C4-2B (cell line): ENCODE measurements around the gene BRD3.

Source experiments
- H3K27ac ChIP-seq: fragments of 450-650 bp; 2 replicates; pipeline ENCODE4 v1.5.1; 2017
- ZFX ChIP-seq: fragments of 450-650 bp; IDR thresholded peaks from 2 replicates; pipeline ENCODE4 v1.6.1; 2017
- TF ChIP-seq, protein P1 (sequence below): fragments of 450-650 bp; conservative IDR thresholded peaks from 2 replicates; pipeline ENCODE4 v1.5.1; 2017; ENCODE audit warnings: mild to moderate bottlenecking

BRD3 gene

GRCh38 chr9:134002796-134003195 lies 65.0 kb downstream of the BRD3 start:
- no peak overlapping the region for H3K27ac ChIP-seq
- TF ChIP-seq, protein P1, sequence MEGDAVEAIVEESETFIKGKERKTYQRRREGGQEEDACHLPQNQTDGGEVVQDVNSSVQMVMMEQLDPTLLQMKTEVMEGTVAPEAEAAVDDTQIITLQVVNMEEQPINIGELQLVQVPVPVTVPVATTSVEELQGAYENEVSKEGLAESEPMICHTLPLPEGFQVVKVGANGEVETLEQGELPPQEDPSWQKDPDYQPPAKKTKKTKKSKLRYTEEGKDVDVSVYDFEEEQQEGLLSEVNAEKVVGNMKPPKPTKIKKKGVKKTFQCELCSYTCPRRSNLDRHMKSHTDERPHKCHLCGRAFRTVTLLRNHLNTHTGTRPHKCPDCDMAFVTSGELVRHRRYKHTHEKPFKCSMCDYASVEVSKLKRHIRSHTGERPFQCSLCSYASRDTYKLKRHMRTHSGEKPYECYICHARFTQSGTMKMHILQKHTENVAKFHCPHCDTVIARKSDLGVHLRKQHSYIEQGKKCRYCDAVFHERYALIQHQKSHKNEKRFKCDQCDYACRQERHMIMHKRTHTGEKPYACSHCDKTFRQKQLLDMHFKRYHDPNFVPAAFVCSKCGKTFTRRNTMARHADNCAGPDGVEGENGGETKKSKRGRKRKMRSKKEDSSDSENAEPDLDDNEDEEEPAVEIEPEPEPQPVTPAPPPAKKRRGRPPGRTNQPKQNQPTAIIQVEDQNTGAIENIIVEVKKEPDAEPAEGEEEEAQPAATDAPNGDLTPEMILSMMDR, result no peak
- TF ChIP-seq ZFX, result no peak

DNA sequence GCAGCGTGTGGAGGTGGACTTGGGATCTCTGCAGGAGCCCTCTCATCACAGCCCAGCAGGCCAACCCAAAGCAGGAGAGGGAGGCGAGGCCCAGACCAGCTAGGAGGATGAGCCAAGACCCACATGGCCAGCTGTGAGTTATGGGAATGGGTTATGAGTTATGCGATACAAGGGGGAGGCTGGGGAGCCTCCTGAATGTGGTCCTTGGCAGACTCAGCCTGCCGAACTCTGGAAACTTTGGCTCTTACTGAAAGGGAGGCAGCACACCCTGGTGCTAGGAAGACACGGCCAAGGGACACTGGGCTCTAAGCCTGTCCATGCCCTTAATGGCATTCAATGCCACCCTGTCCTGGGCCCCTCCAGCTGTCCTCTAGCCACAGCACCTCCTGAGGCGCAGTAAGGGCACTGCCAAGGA lies 68.0 kb downstream of the BRD3 start:
- TF ChIP-seq ZFX, result no peak
- H3K27ac ChIP-seq, result no peak overlapping the region

GRCh38 chr9:133998915-133999595 lies 68.8 kb downstream of the BRD3 start:
- TF ChIP-seq, protein P1, result no peak
- no peak for TF ChIP-seq ZFX
- no peak overlapping the region for H3K27ac ChIP-seq

GRCh38 chr9:133997584-133997983 lies 70.2 kb downstream of the BRD3 start:
- TF ChIP-seq ZFX, result no peak
- TF ChIP-seq, protein P1, result no peak
- H3K27ac ChIP-seq, result no peak overlapping the region

GRCh38 chr9:133996531-133997520 lies 71.0 kb downstream of the BRD3 start:
- H3K27ac ChIP-seq, result no peak overlapping the region
- TF ChIP-seq, protein P1, result no peak
- no peak for TF ChIP-seq ZFX

DNA sequence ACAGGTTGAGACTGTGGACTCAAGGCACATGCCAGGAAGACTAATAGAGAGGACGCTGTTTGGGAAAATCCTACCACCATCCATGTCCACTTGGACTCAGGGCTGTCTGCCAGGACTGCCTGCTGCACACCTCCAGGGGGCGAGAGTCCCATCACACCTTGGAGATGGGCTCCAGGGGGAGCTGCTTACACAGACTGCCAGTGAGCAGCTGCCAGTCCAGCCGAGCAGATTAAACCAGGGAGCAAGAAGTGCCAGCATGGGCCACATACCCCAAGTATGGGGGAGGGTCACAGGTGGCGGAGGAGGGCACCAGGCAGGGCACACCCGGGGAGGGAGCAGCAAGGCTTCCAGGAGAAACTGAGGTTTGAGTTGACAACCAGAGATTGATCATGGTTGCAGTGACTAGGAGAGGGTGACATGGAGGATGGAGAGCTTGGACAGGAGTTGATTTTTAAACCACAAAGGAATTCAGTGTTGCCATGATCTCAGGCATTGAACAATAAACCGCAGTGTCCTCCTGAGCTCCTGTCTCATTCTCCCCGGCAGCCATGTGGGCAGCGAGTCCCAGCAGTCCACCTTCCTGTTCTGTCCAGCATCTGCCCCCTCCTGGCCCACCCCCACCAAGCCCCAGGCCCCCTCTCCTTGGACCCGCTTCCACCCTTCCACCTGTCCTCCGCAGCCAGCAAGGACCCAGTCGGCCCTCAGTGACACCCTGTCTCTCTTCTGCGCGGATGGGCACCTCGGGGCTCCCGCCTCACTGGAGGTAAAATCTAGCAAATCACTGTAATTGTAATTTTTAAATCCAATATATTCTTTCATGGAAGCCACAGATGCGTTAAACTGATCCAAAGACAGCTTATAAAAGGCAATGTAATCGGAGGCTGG lies 72.6 kb downstream of the BRD3 start:
- no peak overlapping the region for H3K27ac ChIP-seq
- TF ChIP-seq, protein P1, result peak; percentile 16; the same call in 1 of the 2 replicates
- TF ChIP-seq ZFX, result no peak

DNA sequence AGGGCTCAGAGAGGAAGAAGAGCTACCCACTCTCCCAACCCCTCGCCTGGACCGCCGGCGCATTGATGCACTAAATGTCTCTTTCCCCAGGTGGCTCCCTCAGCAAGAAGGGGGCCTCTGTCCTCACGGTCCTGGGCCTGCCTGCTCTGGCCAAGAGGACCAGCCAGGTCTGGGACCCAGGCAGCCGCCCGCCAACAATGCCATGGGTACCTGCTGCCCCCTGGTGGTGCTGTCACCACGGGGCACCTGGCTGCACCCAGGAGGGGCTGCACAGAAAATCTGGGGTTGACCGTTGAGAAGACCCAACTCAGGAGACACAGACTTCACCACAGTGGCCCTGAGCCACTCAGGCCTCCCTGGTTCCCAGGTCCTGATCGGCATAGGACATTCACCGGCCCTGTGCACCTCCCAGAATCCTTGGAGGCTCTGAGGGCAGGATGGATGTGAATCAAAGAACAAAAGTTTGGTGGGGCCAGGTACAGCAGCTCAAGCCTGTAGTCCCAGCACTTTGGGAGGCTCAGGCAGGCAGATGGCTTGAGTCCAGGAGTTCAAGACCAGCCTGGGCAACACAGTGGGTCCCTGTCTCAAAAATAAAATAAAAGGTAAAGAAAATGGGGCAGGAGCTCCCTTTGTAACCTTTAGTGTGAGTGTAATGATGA lies 73.3 kb downstream of the BRD3 start:
- H3K27ac ChIP-seq, result no peak overlapping the region
- TF ChIP-seq, protein P1, result peak; percentile 99
- TF ChIP-seq ZFX, result no peak
